Measurements from ENCODE around the gene PXN.

DNA sequence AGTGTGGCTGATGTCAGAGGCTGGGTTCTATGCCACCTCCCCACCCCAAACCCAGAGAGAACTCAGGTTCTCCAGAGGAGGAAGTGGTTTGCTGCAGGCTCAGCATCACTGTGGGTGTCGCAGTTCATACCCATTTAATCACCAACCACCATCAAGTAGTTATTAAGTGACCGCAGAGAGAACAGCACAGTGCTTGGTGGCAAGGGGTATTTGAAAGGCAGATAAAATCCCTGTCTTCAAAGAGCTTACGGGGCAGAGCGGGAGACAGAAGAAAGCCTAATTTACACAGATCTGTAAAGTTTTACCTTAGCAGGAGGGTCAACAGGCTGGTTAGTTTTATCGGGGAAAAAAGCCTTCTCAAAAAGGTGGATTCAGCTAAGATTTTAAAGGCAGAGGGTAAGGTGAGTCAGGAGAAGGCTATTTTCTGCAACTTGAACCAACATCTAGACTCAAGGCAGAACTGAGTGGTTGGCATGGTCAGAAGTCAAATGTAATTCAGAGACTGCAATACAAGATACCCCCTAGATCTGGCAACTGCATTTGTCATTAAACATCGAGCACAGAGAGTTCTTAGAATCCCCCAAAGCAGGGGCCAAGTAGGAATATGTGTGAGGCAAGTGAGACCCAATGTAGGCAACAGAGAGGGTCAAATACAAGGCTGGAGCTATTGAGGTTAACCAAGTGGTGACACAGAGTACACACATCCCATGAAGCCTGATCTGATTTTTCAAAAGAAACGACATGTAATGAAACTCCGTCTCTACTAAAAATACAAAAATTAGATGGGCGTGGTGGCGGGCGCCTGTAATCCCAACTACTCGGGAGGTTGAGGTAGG is 13.2 kb downstream of the PXN start:
- TF ChIP-seq, protein P1, sequence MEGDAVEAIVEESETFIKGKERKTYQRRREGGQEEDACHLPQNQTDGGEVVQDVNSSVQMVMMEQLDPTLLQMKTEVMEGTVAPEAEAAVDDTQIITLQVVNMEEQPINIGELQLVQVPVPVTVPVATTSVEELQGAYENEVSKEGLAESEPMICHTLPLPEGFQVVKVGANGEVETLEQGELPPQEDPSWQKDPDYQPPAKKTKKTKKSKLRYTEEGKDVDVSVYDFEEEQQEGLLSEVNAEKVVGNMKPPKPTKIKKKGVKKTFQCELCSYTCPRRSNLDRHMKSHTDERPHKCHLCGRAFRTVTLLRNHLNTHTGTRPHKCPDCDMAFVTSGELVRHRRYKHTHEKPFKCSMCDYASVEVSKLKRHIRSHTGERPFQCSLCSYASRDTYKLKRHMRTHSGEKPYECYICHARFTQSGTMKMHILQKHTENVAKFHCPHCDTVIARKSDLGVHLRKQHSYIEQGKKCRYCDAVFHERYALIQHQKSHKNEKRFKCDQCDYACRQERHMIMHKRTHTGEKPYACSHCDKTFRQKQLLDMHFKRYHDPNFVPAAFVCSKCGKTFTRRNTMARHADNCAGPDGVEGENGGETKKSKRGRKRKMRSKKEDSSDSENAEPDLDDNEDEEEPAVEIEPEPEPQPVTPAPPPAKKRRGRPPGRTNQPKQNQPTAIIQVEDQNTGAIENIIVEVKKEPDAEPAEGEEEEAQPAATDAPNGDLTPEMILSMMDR (IDR thresholded peaks at IDR 0.05) = no peak
- no peak for TF ChIP-seq POLR2A (IDR thresholded peaks at IDR 0.05)

Data from right lobe of liver (tissue), 4 donors.